Endothelial cell of umbilical vein (primary cell): ENCODE data around the gene KANSL1. TPM values are rescaled to one million over a fixed set of nuclear protein-coding genes. Genes with fewer than 3 reads are reported as not detected.

Source experiments
- BruUV-seq: library from RNA; stranded (reverse); fragments of 400-500 nt; replicated peaks from 2 replicates; lab custom pipeline; 2021; lab: Mats Ljungman, UMichigan
- CTCF ChIA-PET: fragments of 300-600, 350-600 bp; sonication (Branson Sonifier 250); formaldehyde crosslinking; loops from one replicate; lab custom pipeline; 2021; ENCODE audit warnings: antibody characterized with exemption, inconsistent platforms; lab: Charles Lee
- POLR2A ChIA-PET: fragments of 300-600, 350-600 bp; sonication (Branson Sonifier 250); formaldehyde crosslinking; loops from one replicate; lab custom pipeline; 2021; ENCODE audit warnings: antibody characterized with exemption, inconsistent platforms; lab: Charles Lee
- DNase-seq: peaks from one replicate; pipeline ENCODE4 v3.0.0-alpha.2; 2011; ENCODE audit warnings: low read depth, low spot score
- FAIRE-seq: peaks from 2 replicates; lab custom pipeline; 2011; peaks lifted over from hg19 to GRCh38; lab: Jason Lieb, UNC
- H2AFZ ChIP-seq: 2 replicates; pipeline ENCODE4 v1.6.0; 2012; ENCODE audit warnings: low read depth, low read length, control low read depth, inconsistent platforms
- H3K27ac ChIP-seq: 2 replicates; pipeline ENCODE4 v1.5.1; 2011; ENCODE audit warnings: low read depth, mild to moderate bottlenecking, control low read depth, low read length, moderate library complexity; ENCODE audit not compliant: insufficient read depth
- H3K27me3 ChIP-seq, 2 experiments: 2 replicates each; pipeline versions ENCODE4 v1.6.0 to v1.6.1; 2011; ENCODE audit warnings: low read length in 2 of 2, mixed read lengths in 1 of 2; ENCODE audit not compliant: control insufficient read depth in 2 of 2, insufficient read depth in 2 of 2
- H3K36me3 ChIP-seq, 2 experiments: 2 replicates in 1 of 2; 3 replicates in 1 of 2; pipeline ENCODE4 v1.5.1; 2011; ENCODE audit warnings: low read length in 2 of 2, mild to moderate bottlenecking in 1 of 2, moderate library complexity in 1 of 2; ENCODE audit not compliant: control insufficient read depth in 2 of 2, insufficient read depth in 2 of 2; ENCODE audit errors: extremely low read depth in 1 of 2
- H3K4me1 ChIP-seq: 3 replicates; pipeline ENCODE4 v1.5.1; 2011; ENCODE audit warnings: mild to moderate bottlenecking, low read length; ENCODE audit not compliant: control insufficient read depth, insufficient read depth; ENCODE audit errors: extremely low read depth
- H3K4me2 ChIP-seq: 2 replicates; pipeline ENCODE4 v1.6.1; 2011; ENCODE audit warnings: low read length, control low read depth, mixed read lengths; ENCODE audit not compliant: insufficient read depth
- H3K4me3 ChIP-seq, 3 experiments: fragments of 200-600 bp in 1 of 3; sonication (generic), shearing (Covaris generic) in 1 of 3; replicated peaks in 1 of 3; 2 replicates each; pipeline ENCODE4 v1.5.1; 2011 to 2016; ENCODE audit warnings: control low read depth in 3 of 3, low read length in 3 of 3, mild to moderate bottlenecking in 2 of 3, inconsistent platforms in 1 of 3, low read depth in 1 of 3, moderate library complexity in 1 of 3; ENCODE audit not compliant: insufficient read depth in 1 of 3
- H3K79me2 ChIP-seq: 2 replicates; pipeline ENCODE4 v1.6.0; 2012; ENCODE audit warnings: low read length, inconsistent platforms; ENCODE audit not compliant: control insufficient read depth, insufficient read depth
- H3K9ac ChIP-seq: replicated peaks from 2 replicates; pipeline ENCODE3; 2011; ENCODE audit warnings: low read length, control low read depth; ENCODE audit not compliant: insufficient read depth; ENCODE audit errors: extremely low read depth
- H3K9me1 ChIP-seq: replicated peaks from 3 replicates; pipeline ENCODE4 v1.6.0; 2011; ENCODE audit warnings: mild to moderate bottlenecking, low read length; ENCODE audit not compliant: control insufficient read depth, insufficient read depth; ENCODE audit errors: extremely low read depth
- H3K9me3 ChIP-seq: replicated peaks from 2 replicates; pipeline ENCODE4 v1.5.1; 2012; ENCODE audit warnings: low read length, inconsistent platforms; ENCODE audit not compliant: control insufficient read depth, insufficient read depth
- H4K20me1 ChIP-seq: replicated peaks from 2 replicates; pipeline ENCODE3; 2011; ENCODE audit warnings: mild to moderate bottlenecking, low read length; ENCODE audit not compliant: control insufficient read depth, insufficient read depth; ENCODE audit errors: extremely low read depth
- EZH2 ChIP-seq: IDR thresholded peaks from 2 replicates; pipeline ENCODE4 v1.6.1; 2012; ENCODE audit warnings: borderline replicate concordance, low read depth, mild to moderate bottlenecking, moderate library complexity, low read length, inconsistent platforms; ENCODE audit not compliant: severe bottlenecking
- FOS ChIP-seq: IDR thresholded peaks from 2 replicates; pipeline ENCODE4 v1.6.1; 2011; ENCODE audit warnings: mild to moderate bottlenecking, low read length, moderate library complexity, borderline replicate concordance; ENCODE audit not compliant: insufficient read depth
- GATA2 ChIP-seq: IDR thresholded peaks from 2 replicates; pipeline ENCODE4 v1.7.0; 2011; ENCODE audit warnings: low read depth, mild to moderate bottlenecking, moderate library complexity, mixed read lengths, low read length; ENCODE audit not compliant: insufficient read length, insufficient read depth
- JUN ChIP-seq: IDR thresholded peaks from 2 replicates; pipeline ENCODE4 v1.6.1; 2011; ENCODE audit warnings: borderline replicate concordance, low read depth; ENCODE audit not compliant: insufficient read length, insufficient read depth
- MYC ChIP-seq: IDR thresholded peaks from one replicate; pipeline ENCODE4 v1.6.1; 2011; ENCODE audit warnings: mild to moderate bottlenecking, low read depth, low read length
- POLR2A ChIP-seq: IDR thresholded peaks from 2 replicates; pipeline ENCODE4 v1.6.1; 2012; ENCODE audit warnings: low read depth, mild to moderate bottlenecking, control low read depth, low read length
- POLR2AphosphoS5 ChIP-seq: IDR thresholded peaks from 2 replicates; pipeline ENCODE4 v1.6.1; 2012; ENCODE audit warnings: low read depth, mild to moderate bottlenecking, control low read depth, low read length, moderate library complexity; ENCODE audit not compliant: insufficient read depth
- dilution Hi-C: fragments of 300-500 bp; cut with MboI; formaldehyde crosslinking; loops from one replicate; pipeline ENCODE4 v1.15.0; 2019; ENCODE audit warnings: low sequenced_read_pairs; ENCODE audit not compliant: extremely low pct_ligation_motif_present
- intact Hi-C: fragments of 100-400 bp; cut with micrococcal nuclease; formaldehyde crosslinking; loops from one replicate; pipeline ENCODE4 v1.10.0; 2022
- polyA plus RNA-seq, 4 experiments: library from polyadenylated mRNA; depleted of rRNA in 3 of 4; stranded (reverse) in 3 of 4; unstranded in 1 of 4; fragments of >200 nt; gene quantifications; 2 replicates each; pipeline versions ENCODE4 v1.2.1 to v1.2.3, GENCODE V29; 2011 to 2012; ENCODE audit warnings: missing spikeins in 1 of 4
- total RNA-seq: library from RNA; stranded (reverse); gene quantifications from 2 replicates; pipeline ENCODE4 v1.2.3, GENCODE V29; 2021
- TF ChIP-seq, protein P1 (sequence below): IDR thresholded peaks from 2 replicates; pipeline ENCODE4 v1.6.1; 2011; ENCODE audit not compliant: insufficient read depth, insufficient read length
- TF ChIP-seq, protein P2 (sequence below), 2 donors: IDR thresholded peaks; 1 replicate in 1 of 2; 2 replicates in 1 of 2; pipeline ENCODE4 v1.5.1; 2011; ENCODE audit warnings: low read length in 2 of 2, mild to moderate bottlenecking in 2 of 2, moderate library complexity in 2 of 2, control low read depth in 1 of 2, inconsistent platforms in 1 of 2, low read depth in 1 of 2; ENCODE audit not compliant: insufficient read depth in 1 of 2; ENCODE audit errors: extremely low read depth in 1 of 2

KANSL1 gene
- total and polyA plus RNA-seq, 2 donors (not counting 3 experiments of a cell fraction or from before 2014, with no cell fraction given) = 29.1 to 74.0 TPM

DNA sequence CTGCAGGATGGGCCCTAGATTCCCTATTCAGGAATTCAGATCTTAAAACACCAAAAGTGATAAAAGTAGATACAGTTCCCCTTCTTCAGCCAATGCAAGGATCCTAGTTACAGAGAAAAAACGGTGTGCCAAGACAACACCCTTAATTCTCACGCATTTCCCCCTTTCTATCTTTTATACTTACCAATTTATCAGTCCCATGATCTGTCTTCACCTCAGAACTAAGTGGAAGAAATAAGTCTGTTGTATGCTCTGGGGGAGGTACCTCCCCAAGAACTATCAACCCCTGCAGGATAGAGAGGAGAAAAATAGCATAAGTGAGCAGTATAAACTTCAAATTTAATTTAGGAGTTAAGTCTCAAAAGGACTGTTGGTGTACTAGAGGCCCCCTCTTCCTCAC is 111.0 kb downstream of the KANSL1 start:
- Histone ChIP-seq H3K79me2 (peaks cover 54% of the 10 kb centered on the region), H3K27me3 (no peaks in the 10 kb centered on the region), H3K27ac (no peak overlapping the region), H3K9me3 (no peaks in the 10 kb centered on the region), H2AFZ (no peak overlapping the region), H3K36me3 (peaks cover 0 to 2% of the 10 kb centered on the region in 2 experiments), H3K4me3 (no peak overlapping the region), H4K20me1 (peaks cover 11% of the 10 kb centered on the region), H3K4me2 (no peak overlapping the region), H3K4me1 (no peaks in the 10 kb centered on the region), H3K9ac (no peak overlapping the region), H3K9me1 (no peaks in the 10 kb centered on the region)
- intact Hi-C loops (no loop called here), dilution Hi-C loops (no loop called here)
- CTCF ChIA-PET = interaction anchor here (1.3 to 1.5 kb wide), 3 partner anchors 12 to 111 kb away, joined by 3 to 5 read pairs (median 4); partner anchors contain the start of gene KANSL1
- POLR2A ChIA-PET = no interaction called here
- no peak for FAIRE-seq
- BruUV-seq = no TSS peak
- TF ChIP-seq JUN = no peak
- TF ChIP-seq POLR2AphosphoS5 = no peak
- no peak for TF ChIP-seq POLR2A
- TF ChIP-seq EZH2 = no peak
- no peak for TF ChIP-seq MYC
- no peak for TF ChIP-seq FOS
- TF ChIP-seq, protein P1, sequence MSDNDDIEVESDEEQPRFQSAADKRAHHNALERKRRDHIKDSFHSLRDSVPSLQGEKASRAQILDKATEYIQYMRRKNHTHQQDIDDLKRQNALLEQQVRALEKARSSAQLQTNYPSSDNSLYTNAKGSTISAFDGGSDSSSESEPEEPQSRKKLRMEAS = no peak
- no peak for TF ChIP-seq GATA2
- TF ChIP-seq, protein P2, sequence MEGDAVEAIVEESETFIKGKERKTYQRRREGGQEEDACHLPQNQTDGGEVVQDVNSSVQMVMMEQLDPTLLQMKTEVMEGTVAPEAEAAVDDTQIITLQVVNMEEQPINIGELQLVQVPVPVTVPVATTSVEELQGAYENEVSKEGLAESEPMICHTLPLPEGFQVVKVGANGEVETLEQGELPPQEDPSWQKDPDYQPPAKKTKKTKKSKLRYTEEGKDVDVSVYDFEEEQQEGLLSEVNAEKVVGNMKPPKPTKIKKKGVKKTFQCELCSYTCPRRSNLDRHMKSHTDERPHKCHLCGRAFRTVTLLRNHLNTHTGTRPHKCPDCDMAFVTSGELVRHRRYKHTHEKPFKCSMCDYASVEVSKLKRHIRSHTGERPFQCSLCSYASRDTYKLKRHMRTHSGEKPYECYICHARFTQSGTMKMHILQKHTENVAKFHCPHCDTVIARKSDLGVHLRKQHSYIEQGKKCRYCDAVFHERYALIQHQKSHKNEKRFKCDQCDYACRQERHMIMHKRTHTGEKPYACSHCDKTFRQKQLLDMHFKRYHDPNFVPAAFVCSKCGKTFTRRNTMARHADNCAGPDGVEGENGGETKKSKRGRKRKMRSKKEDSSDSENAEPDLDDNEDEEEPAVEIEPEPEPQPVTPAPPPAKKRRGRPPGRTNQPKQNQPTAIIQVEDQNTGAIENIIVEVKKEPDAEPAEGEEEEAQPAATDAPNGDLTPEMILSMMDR (IDR thresholded peaks at IDR 0.05; ENCODE audit: extremely low read depth in 1 of 2, insufficient read depth in 1 of 2, low read depth in 1 of 2, low read length in 2 of 2) = no peak
- DNase-seq = no peak
